A549 (cell line): ENCODE data around the gene PEPD. TPM values are rescaled to one million over a fixed set of nuclear protein-coding genes. Genes with fewer than 3 reads are reported as not detected.

ENCODE experiments used
- ATAC-seq, 2 experiments: fragments of 200-7000 bp in 1 of 2; fragments of >200 bp in 1 of 2; cut with Nextera tagmentation in 1 of 2; cut with Tn5 transposase in 1 of 2; 3 replicates each; pipeline versions ENCODE4 v1.8.0 to v1.9.1; 2018 to 2020; ENCODE audit warnings: mild to moderate bottlenecking in 1 of 2, moderate library complexity in 1 of 2
- CTCF ChIA-PET: fragments of 300-600 bp; sonication (Branson Sonifier 250); formaldehyde crosslinking; extraction: SDS; loops from one replicate; lab custom pipeline; 2021; ENCODE audit warnings: antibody characterized with exemption, inconsistent platforms; lab: Yijun Ruan, JAX
- POLR2A ChIA-PET: fragments of 350-600 bp; formaldehyde crosslinking; extraction: SDS; loops from one replicate; lab custom pipeline; 2021; ENCODE audit warnings: antibody characterized with exemption, inconsistent platforms; lab: Yijun Ruan, JAX
- DNase-seq, 2 experiments: peaks; one replicate each; pipeline versions ENCODE4 v3.0.0 to v3.0.0-alpha.2; 2011 to 2016; ENCODE audit warnings: low read depth in 1 of 2, low spot score in 1 of 2
- FAIRE-seq: peaks from 2 replicates; lab custom pipeline; 2011; peaks lifted over from hg19 to GRCh38; lab: Jason Lieb, UNC
- H3K27ac ChIP-seq, 2 experiments: fragments of >200 bp; sonication (Bioruptor Twin); formaldehyde crosslinking; 3 replicates each; pipeline ENCODE4 v1.5.1; 2016 to 2017
- H3K4me1 ChIP-seq: fragments of >200 bp; sonication (Bioruptor Twin); formaldehyde crosslinking; 3 replicates; pipeline ENCODE4 v1.6.1; 2016
- H3K4me2 ChIP-seq: fragments of >200 bp; sonication (Bioruptor Twin); formaldehyde crosslinking; 3 replicates; pipeline ENCODE4 v1.6.1; 2016
- H3K4me3 ChIP-seq: fragments of >200 bp; sonication (Bioruptor Twin); formaldehyde crosslinking; 3 replicates; pipeline ENCODE4 v1.5.1; 2016
- H3K9me3 ChIP-seq: fragments of >200 bp; sonication (Bioruptor Twin); formaldehyde crosslinking; 3 replicates; pipeline ENCODE4 v1.6.1; 2016
- CBX2 ChIP-seq: fragments of 200-600 bp; sonication (generic); IDR thresholded peaks from 2 replicates; pipeline ENCODE4 v1.6.1; 2016; ENCODE audit warnings: low read depth, mild to moderate bottlenecking, borderline replicate concordance
- CBX8 ChIP-seq: fragments of 200-600 bp; sonication (generic); IDR thresholded peaks from 2 replicates; pipeline ENCODE4 v1.6.1; 2016
- EHF ChIP-seq: fragments of 250-450 bp; sonication (Bioruptor Pico); IDR thresholded peaks from 2 replicates; pipeline ENCODE4 v1.5.0; 2020; ENCODE audit warnings: mild to moderate bottlenecking
- FOSL2 ChIP-seq, 2 experiments: fragments of 450-650 bp in 1 of 2; fragments of >200 bp in 1 of 2; sonication (Bioruptor Twin) in 1 of 2; formaldehyde crosslinking; IDR thresholded peaks; 2 replicates each; pipeline versions ENCODE4 v1.5.0 to v1.6.1; 2016 to 2020; ENCODE audit warnings: mild to moderate bottlenecking in 1 of 2, moderate library complexity in 1 of 2
- FOXS1 ChIP-seq: fragments of 250-450 bp; sonication (Bioruptor Pico); IDR thresholded peaks from 2 replicates; pipeline ENCODE4 v1.5.0; 2020; ENCODE audit warnings: mild to moderate bottlenecking, moderate library complexity
- HDAC2 ChIP-seq: fragments of 200-600 bp; sonication (generic); IDR thresholded peaks from 2 replicates; pipeline ENCODE4 v1.6.1; 2016
- JUNB ChIP-seq: fragments of >200 bp; sonication (Bioruptor Twin); formaldehyde crosslinking; IDR thresholded peaks from 2 replicates; pipeline ENCODE4 v1.6.1; 2016
- MYC ChIP-seq: IDR thresholded peaks from 2 replicates; pipeline ENCODE4 v1.6.1; 2012; ENCODE audit warnings: mild to moderate bottlenecking, inconsistent platforms, low read length, improper control_type of control experiment, borderline replicate concordance
- NFE2L2 ChIP-seq: fragments of 150-350 bp; conservative IDR thresholded peaks from 2 replicates; pipeline ENCODE4 v1.6.1; 2014; ENCODE audit warnings: low read length
- PHF8 ChIP-seq: fragments of 200-600 bp; sonication (generic); IDR thresholded peaks from 2 replicates; pipeline ENCODE4 v1.6.1; 2016; ENCODE audit warnings: low read depth, mild to moderate bottlenecking, antibody characterized with exemption, moderate library complexity, borderline replicate concordance
- RAD21 ChIP-seq, 2 experiments: fragments of >200 bp in 1 of 2; sonication (Bioruptor Twin) in 1 of 2; formaldehyde crosslinking in 1 of 2; IDR thresholded peaks in 1 of 2; conservative IDR thresholded peaks in 1 of 2; 2 replicates in 1 of 2; 3 replicates in 1 of 2; pipeline ENCODE4 v1.6.1; 2012 to 2018; ENCODE audit warnings: inconsistent platforms in 1 of 2
- RARB ChIP-seq: fragments of 250-450 bp; sonication (Bioruptor Pico); IDR thresholded peaks from 2 replicates; pipeline ENCODE4 v1.8.0; 2021; ENCODE audit warnings: mild to moderate bottlenecking, moderate library complexity
- RFX5 ChIP-seq: fragments of 450-650 bp; IDR thresholded peaks from 2 replicates; pipeline ENCODE4 v1.7.1; 2014; ENCODE audit warnings: antibody characterized with exemption, mild to moderate bottlenecking, moderate library complexity
- TP53 ChIP-seq: fragments of 250-450 bp; sonication (Bioruptor Pico); IDR thresholded peaks from 2 replicates; pipeline ENCODE4 v1.5.0; 2021; ENCODE audit warnings: mild to moderate bottlenecking, moderate library complexity
- ZNF302 ChIP-seq: fragments of 250-450 bp; sonication (Bioruptor Pico); IDR thresholded peaks from 2 replicates; pipeline ENCODE4 v1.9.0; 2021; ENCODE audit warnings: inconsistent platforms, mild to moderate bottlenecking, moderate library complexity
- WGBS: methylation state at CpG from one replicate; pipeline ENCODE4 v1.1.6; 2017; ENCODE audit errors: missing lambda C conversion rate; 5-methylcytosine and 5-hydroxymethylcytosine counted together
- polyA plus RNA-seq, 4 experiments: library from polyadenylated mRNA; depleted of rRNA in 3 of 4; stranded (reverse); fragments of >200 nt; fragmentation: RNase III in 1 of 4; extraction: RNeasy Plus Mini Kit Qiagen cat#74134 plus additional on column Dnase treatment in 1 of 4; gene quantifications; 2 replicates in 3 of 4; 3 replicates in 1 of 4; pipeline ENCODE4 v1.2.3, GENCODE V29; 2011 to 2017
- TF ChIP-seq, protein P1 (sequence below): IDR thresholded peaks from 2 replicates; pipeline ENCODE4 v1.6.1; 2012
- TF ChIP-seq, protein P2 (sequence below): fragments of >200 bp; sonication (Bioruptor Twin); formaldehyde crosslinking; IDR thresholded peaks from 3 replicates; pipeline ENCODE4 v1.6.1; 2016
- TF ChIP-seq, protein P3 (sequence below): IDR thresholded peaks from 2 replicates; pipeline ENCODE4 v1.6.1; 2012; ENCODE audit warnings: low read depth, borderline replicate concordance
- TF ChIP-seq, protein P4 (sequence below): fragments of >200 bp; sonication (Bioruptor Twin); formaldehyde crosslinking; IDR thresholded peaks from 2 replicates; pipeline ENCODE4 v1.6.1; 2016
- TF ChIP-seq, protein P5 (sequence below): fragments of 250-450 bp; sonication (Bioruptor Pico); IDR thresholded peaks from 2 replicates; pipeline ENCODE4 v1.5.0; 2021; ENCODE audit warnings: mild to moderate bottlenecking, moderate library complexity, borderline replicate concordance
- TF ChIP-seq, protein P6 (sequence below): fragments of 250-450 bp; sonication (Bioruptor Pico); IDR thresholded peaks from 2 replicates; pipeline ENCODE4 v1.5.0; 2020; ENCODE audit warnings: low read depth, mild to moderate bottlenecking, moderate library complexity

The PEPD gene
- polyA plus RNA-seq, 2 of the 4 experiments (the other 2 are of a cell fraction) = 85.5 to 100 TPM

- ChIA-PET POLR2A (no interaction called here), CTCF (interaction anchor here (0.8 to 1.8 kb wide), 6 partner anchors 8 to 317 kb away, joined by 3 to 4 read pairs (median 4); no protein-coding TSS in a partner anchor)
- H3K9me3 ChIP-seq = no peaks in the 10 kb centered on the region
- no peak overlapping the region for H3K27ac ChIP-seq
- WGBS = 56% methylated on average over 4 of the region's 4 CpGs
- ATAC-seq (no peak), DNase-seq (no peak), FAIRE-seq (no peak)
- TF ChIP-seq RFX5 = no peak
- no peaks in the 10 kb centered on the region for H3K4me1 ChIP-seq
- H3K4me2 ChIP-seq = no peak overlapping the region
- H3K4me3 ChIP-seq = no peak overlapping the region
Measured at GRCh38 chr19:33552928-33553279, 31.3 kb upstream of the PEPD start.

GRCh38 chr19:33552191-33552927 lies 30.8 kb upstream of the PEPD start:
- ChIA-PET POLR2A (no interaction called here), CTCF (interaction anchor here (0.8 to 1.8 kb wide), 6 partner anchors 24 to 537 kb away, joined by 3 to 4 read pairs (median 4); no protein-coding TSS in a partner anchor)
- ATAC-seq (no peak), DNase-seq (no peak), FAIRE-seq (no peak)
- 46% methylated on average over 18 of the region's 18 CpGs for WGBS
- Histone ChIP-seq H3K9me3 (no peaks in the 10 kb centered on the region), H3K4me1 (no peaks in the 10 kb centered on the region), H3K4me3 (no peak overlapping the region), H3K27ac (no peak overlapping the region), H3K4me2 (no peak overlapping the region)
- TF ChIP-seq RARB = no peak
- TF ChIP-seq ZNF302 (CRISPR knock-in tag) = no peak
- TF ChIP-seq, protein P1, sequence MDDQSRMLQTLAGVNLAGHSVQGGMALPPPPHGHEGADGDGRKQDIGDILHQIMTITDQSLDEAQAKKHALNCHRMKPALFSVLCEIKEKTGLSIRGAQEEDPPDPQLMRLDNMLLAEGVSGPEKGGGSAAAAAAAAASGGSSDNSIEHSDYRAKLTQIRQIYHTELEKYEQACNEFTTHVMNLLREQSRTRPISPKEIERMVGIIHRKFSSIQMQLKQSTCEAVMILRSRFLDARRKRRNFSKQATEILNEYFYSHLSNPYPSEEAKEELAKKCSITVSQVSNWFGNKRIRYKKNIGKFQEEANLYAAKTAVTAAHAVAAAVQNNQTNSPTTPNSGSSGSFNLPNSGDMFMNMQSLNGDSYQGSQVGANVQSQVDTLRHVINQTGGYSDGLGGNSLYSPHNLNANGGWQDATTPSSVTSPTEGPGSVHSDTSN = no peak
- no peak for TF ChIP-seq PHF8
- no peak for TF ChIP-seq JUNB
- no peak for TF ChIP-seq FOXS1 (CRISPR knock-in tag)
- no peak for TF ChIP-seq TP53
- TF ChIP-seq FOSL2 (IDR thresholded peaks at IDR 0.05) = no peak
- no peak for TF ChIP-seq FOSL2 (CRISPR knock-in tag; IDR thresholded peaks at IDR 0.05)
- TF ChIP-seq EHF (CRISPR knock-in tag) = no peak
- TF ChIP-seq RAD21 (conservative IDR thresholded peaks at IDR 0.05 in 1 of 2, IDR thresholded peaks at IDR 0.05 in 1 of 2) = no peak
- TF ChIP-seq, protein P2, sequence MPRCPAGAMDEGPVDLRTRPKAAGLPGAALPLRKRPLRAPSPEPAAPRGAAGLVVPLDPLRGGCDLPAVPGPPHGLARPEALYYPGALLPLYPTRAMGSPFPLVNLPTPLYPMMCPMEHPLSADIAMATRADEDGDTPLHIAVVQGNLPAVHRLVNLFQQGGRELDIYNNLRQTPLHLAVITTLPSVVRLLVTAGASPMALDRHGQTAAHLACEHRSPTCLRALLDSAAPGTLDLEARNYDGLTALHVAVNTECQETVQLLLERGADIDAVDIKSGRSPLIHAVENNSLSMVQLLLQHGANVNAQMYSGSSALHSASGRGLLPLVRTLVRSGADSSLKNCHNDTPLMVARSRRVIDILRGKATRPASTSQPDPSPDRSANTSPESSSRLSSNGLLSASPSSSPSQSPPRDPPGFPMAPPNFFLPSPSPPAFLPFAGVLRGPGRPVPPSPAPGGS = no peak
- TF ChIP-seq NFE2L2 = no peak
- no peak for TF ChIP-seq HDAC2
- TF ChIP-seq CBX2 = no peak
- TF ChIP-seq, protein P3, sequence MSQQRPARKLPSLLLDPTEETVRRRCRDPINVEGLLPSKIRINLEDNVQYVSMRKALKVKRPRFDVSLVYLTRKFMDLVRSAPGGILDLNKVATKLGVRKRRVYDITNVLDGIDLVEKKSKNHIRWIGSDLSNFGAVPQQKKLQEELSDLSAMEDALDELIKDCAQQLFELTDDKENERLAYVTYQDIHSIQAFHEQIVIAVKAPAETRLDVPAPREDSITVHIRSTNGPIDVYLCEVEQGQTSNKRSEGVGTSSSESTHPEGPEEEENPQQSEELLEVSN = no peak
- TF ChIP-seq CBX8 = no peak
- TF ChIP-seq MYC = no peak
- TF ChIP-seq, protein P4, sequence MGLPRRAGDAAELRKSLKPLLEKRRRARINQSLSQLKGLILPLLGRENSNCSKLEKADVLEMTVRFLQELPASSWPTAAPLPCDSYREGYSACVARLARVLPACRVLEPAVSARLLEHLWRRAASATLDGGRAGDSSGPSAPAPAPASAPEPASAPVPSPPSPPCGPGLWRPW = no peak
- TF ChIP-seq, protein P5, sequence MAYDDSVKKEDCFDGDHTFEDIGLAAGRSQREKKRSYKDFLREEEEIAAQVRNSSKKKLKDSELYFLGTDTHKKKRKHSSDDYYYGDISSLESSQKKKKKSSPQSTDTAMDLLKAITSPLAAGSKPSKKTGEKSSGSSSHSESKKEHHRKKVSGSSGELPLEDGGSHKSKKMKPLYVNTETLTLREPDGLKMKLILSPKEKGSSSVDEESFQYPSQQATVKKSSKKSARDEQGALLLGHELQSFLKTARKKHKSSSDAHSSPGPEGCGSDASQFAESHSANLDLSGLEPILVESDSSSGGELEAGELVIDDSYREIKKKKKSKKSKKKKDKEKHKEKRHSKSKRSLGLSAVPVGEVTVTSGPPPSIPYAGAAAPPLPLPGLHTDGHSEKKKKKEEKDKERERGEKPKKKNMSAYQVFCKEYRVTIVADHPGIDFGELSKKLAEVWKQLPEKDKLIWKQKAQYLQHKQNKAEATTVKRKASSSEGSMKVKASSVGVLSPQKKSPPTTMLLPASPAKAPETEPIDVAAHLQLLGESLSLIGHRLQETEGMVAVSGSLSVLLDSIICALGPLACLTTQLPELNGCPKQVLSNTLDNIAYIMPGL (CRISPR knock-in tag) = no peak
- TF ChIP-seq, protein P6, sequence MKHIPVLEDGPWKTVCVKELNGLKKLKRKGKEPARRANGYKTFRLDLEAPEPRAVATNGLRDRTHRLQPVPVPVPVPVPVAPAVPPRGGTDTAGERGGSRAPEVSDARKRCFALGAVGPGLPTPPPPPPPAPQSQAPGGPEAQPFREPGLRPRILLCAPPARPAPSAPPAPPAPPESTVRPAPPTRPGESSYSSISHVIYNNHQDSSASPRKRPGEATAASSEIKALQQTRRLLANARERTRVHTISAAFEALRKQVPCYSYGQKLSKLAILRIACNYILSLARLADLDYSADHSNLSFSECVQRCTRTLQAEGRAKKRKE = no peak
